Activated CD4-positive, alpha-beta T cell treated with anti-CD3 and anti-CD28 coated beads, Interleukin-2, amount 50 U/mL, for 24 hours (primary cell): ENCODE results near the gene CPNE4.

ENCODE experiments used
- DNase-seq, 2 donors: peaks; one replicate each; pipeline ENCODE4 v3.0.0-alpha.2; 2020; ENCODE audit warnings: low read depth in 1 of 2, low spot score in 1 of 2

CPNE4 gene

DNA sequence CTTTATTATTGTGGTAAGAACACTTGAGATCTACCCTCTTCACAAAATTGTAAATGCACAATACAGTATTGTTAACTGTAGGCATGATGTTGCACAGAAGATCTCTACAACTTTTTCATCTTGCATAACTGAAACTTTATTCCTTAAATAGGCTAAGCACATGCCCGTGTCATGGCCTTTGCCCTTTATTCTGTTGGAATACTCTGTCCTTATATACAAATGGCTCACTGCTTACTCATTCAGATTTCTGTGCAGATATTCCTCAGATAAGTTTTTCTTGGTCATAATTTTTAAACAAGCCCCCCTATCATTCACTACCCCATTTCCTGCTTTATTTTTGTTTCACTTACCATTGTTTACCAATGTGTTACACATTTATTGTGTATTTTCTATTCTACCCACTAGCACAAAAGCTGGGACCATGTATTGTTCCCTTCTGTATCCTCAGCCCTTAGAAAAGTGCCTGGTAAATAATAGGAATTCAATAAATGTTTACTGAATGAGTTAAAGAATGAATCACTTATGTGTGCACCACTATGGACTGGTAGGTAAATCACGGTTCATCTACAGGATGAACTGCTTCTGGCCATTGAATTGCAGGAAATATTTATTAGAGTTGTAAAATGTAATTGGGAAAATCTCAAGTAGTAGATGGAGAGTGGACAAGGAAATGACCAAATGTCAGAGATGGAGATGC is 151.0 kb downstream of the CPNE4 start:
- DNase-seq, result no peak

DNA sequence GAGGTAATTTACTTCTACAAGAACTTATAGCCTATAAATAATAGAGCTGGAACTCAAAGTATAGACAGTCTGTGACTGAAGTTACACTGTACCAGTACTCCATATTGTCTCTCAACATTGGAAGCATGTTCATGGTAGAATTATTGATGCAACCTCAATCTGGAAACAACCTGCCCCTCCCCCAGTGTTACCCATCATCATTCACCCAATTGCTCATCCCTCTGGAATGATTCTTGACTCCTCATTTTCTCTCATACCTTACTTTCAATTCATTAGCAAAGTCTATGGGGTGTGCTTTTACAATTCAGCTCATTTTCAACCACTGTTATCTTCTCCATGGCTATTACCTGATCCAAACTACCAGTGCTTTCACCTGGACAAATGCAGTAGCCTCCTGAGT is 151.7 kb downstream of the CPNE4 start:
- no peak for DNase-seq

DNA sequence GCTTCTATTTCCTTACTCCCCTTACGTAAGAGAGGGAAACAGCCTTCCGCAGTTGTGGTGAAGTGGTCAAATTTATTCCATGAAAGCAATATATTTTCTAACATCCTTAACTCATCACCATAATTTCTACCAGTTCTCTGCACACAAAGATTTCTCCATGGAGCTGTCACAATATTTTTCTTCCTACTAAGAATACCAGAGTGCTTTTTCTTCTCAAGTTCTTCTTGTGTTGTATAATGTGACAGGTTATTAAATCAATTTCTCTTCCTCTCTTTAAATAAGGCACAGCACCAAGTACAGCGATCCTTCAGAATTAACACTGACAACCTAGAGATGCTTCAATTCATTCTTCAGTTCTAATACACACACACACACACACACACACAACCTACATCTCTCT is 153.0 kb downstream of the CPNE4 start:
- no peak for DNase-seq

DNA sequence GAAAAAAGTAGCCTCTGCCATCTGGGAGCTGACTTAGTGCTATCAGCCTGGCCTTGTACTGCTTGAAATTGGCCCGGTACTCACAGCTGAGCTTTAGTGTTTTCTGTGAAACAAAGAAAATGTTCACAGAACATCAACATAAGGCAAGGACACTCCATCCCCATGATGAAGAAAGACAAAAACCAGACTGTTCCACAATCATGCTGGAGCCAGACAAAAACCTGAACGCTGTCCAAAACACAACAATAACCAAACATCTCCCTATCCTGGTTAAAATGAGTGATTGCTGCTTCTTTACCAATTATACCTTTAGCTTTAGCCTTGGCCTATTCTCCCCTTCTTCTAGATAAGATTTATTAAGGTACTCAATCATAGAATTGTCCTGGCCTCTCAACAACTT is 153.9 kb downstream of the CPNE4 start:
- no peak for DNase-seq

DNA sequence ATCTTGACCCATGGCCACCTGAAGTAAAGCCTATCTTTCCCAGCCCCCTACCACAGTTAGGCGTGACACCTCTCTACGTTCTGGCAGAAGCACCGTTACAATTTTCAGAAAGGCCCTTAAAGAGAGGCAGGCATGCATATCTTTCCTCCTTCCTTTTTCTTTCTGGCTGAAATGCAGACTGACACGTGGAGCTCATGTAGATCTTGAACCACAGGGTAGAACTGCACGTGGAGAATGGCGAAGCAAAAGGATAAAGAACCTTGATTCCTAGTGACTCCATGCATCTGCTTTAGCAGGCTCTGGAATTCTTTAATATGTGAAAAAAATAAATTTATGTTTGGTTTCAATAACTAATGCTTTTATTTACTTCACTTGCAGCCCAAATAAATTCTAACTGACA is 166.6 kb downstream of the CPNE4 start:
- DNase-seq, result no peak

DNA sequence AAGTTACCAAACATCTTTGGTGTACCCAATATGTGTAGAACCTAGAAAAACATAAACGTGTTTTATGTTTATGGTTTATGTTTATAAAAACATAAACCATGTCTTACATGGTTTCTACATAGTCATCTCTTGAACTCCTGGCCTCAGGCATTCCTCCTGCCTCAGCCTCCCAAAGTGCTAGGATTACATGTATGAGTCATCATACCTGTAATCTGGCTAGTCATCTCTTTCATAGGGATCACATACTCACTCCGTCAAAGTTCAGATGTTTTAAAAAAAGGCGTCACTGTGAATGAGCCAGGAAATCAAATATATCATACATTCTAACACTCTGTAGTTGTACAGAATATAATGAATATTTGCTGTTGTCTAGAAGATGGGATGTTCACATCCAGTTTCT is 178.6 kb downstream of the CPNE4 start:
- no peak for DNase-seq

DNA sequence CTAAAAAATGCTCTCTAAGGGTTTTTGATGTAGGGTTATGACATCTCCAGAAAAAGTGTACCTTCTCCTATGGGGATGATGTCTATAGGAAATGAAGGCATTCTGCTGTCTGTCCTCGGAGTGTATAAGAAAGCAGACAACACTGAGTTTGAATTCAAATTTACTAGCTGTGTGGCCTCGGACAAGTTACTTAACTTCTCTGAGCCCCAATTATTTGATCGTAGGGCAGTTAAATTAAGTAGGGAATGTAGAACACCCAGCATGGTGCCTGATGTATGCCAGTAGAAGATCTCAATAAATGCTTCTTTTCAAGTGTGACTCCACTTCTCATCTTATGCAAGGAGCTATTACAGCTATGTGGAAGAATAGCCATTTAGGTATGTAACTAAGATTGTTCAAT is 184.6 kb downstream of the CPNE4 start:
- no peak for DNase-seq

- DNase-seq, result no peak
Measured at GRCh38 chr3:131849616-131850015, 185.2 kb downstream of the CPNE4 start.

DNA sequence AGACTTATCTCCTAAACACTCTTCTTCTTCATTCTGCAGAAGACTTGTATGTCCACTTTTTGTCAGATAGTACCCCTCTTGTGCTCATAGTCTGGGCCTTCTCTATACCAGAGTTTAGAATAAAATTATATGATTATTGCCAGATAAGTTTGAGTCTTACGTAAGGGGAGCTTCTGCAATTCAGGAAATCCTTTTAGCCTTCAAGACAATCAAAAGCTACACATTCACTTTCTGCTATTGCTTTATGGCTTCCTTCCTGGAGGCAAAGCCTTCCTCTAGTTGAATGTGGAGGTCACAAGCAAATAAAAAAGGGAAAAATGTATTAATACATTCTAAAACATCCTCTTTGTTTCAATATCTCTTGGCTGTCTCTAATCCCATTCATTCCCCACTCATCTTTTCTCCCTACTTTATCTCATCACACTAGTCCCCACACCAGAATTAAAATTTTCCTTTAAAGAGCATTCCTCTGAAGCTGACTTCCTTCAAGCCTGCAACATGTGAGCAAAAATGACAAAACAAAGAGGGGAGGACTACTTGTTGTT is 186.8 kb downstream of the CPNE4 start:
- DNase-seq, result no peak

DNA sequence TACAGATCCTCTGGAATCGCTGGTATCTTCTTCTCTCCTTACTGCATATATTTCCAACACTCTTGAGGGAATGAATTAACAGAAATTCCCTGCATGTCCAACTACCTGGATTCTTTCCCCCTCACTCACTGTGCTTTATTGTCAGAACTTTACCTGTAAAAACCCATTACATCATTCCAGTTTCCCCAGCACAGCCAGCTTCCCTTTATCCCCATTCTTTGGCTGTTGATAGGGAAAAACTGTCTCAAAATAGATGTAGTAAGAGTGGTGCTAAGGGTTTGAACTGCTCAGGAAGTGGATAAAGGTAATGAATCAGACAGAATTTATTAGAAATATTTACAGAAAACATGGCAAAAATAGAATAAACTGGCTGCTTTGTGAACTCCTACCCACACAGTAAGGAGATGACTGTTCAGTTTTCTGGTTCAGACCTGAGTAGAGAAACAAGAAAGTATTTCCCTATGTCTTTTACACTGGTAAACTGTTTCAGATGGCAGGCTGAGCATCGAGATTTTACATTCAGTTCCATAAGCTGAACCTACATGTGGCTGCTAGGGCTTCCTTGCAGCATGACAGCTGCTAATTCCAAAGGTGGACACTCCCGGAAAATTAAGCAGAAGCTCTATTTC is 188.4 kb downstream of the CPNE4 start:
- no peak for DNase-seq

GRCh38 chr3:131843174-131843573 is 191.6 kb downstream of the CPNE4 start:
- DNase-seq, result no peak

DNA sequence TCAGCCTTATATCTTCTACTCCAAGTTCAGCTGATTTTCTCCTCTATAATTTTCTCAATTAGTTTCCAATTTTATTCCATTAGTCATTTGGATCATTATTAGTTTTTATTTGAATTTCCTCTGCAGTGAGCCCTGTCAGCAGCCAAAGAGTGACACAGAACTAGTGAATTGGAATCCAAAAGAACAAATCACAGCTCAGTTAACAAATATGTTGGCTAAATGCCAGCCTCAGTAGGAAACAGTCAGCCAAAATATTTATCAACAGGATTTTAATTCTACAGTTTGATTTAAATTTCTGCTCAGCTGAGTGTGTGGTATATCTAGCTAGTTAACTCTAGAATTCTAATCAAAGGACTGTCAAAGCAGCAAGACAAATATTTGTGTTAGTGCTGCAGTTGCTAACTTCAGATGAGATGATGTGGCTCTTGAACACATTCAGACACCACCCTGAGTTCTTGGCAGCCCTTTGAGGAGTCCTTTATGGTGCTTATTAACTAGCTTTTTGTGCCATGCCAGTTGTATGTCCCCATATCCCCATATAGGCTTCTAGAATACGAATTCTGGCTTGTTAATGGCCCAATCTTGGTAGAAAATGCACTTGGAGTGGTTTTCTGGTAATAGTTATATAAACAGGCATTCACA is 194.5 kb downstream of the CPNE4 start:
- no peak for DNase-seq

- DNase-seq, result no peak
Measured at GRCh38 chr3:131835906-131836305, 198.9 kb downstream of the CPNE4 start.

DNA sequence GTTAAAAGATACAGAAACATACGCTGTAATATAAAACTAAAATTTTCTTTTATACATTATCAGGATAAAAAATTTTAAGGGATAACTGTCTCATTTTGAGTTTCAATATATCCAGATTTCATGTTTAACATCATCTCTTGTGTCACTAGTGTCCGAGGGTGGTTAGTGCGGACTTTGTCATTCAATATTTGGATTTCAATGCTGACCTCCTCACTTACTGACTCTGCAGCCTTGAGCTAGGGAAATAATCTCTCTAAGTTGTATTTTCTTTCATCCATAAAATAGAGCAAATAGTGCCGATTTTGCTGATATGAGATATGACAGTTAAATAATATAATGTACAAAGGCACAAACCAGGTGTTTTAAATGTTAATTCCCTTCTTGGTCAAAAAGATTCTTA is 203.2 kb downstream of the CPNE4 start:
- DNase-seq, result no peak

DNA sequence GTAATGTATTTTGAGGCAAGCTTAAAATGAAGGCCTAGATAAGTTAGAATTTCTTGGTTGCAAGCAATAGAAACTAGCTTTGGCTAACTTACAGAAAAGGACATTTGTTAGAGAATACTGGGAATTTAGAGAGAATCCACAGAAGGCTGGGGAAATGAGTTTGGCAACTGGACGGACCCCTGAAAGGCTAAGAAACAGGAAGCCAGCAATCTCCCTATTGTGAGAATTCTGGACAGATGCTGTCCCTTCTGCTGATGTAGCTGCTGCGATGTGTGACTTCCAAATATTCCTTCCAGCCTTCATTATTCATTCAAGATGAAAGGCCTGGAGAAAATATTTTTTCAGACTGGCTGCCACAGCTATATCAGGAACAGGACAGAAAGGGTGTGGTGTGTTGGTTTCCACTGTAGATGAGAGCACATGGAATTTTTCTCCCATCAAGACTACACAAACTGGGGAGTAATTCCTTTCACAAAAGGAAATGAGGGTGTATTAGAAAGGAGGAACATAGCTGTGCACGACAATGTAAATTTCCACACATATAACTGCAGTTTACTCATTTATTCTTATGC is 213.5 kb downstream of the CPNE4 start:
- no peak for DNase-seq

GRCh38 chr3:131819381-131820055 is 215.3 kb downstream of the CPNE4 start:
- no peak for DNase-seq

DNA sequence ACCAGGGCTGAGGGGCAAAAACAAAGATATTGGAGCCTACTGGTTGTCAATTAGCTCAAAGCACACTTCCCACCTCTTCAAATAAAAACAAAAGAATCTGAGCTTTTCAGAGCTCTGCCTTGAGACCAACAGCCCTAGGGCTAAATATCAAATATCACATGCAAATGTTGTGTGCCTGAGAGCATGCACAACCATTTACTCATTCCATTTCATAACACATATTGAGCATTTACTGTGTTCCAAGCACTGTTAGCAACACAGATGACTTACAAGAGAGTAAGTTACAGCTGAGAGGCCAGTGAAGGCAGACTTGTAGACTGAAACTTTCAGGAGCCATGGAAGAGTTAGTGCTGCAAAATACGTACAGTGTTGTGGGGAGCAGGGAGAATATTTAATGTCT is 222.4 kb downstream of the CPNE4 start:
- DNase-seq, result no peak

DNA sequence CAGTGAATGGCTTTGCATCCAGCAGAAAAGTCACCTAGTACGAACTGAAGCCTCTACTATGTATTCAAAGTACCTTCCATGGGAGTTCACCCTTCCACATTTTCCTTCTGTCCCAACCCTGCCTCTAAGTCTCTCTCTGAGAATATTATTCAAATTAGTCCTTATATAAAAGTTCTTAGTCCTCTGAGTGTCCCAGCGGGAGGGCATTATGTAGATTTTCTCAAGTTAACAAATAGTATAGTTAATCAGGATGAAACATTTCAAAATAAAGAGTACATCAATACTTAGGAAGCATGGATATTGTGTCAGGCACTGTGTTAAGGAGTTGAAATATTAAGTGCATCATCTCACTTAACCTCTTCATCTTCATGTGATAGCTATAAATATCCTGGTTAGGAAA is 223.3 kb downstream of the CPNE4 start:
- DNase-seq, result no peak

GRCh38 chr3:131807822-131808221 is 227.0 kb downstream of the CPNE4 start:
- DNase-seq, result no peak

GRCh38 chr3:131806736-131807135 is 228.1 kb downstream of the CPNE4 start:
- no peak for DNase-seq

DNA sequence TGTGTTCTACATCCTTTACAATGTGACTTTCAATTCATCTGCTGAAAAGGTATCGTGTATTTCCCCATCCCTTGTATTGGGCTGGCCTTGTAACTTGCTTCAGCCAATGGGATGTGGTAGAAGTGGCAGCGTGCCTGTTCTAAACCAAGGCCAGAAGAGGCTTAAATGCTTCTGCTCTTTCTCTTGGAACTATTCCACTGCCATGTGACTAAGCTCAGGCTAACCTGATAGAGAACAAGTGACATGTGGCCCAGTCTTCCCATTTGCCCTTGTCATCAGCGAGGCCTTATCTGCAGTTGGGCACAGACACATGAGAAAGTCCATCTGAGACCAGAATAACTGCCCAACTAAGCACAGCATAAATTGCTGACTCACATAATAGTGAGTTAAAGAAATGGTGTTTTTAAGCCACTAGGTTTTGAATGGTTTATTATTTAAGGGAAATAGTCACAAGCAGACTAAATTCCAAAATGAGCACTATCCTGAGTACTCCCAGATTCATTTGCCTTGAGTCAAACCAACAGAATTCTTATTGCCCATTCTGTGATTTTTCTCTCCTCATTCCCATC is 230.2 kb downstream of the CPNE4 start:
- no peak for DNase-seq
